ENCODE data around the gene KLHDC7A.
"Not testable (repeated sequence)": the region's sequence is repeated elsewhere in the genome, so short reads cannot be mapped to it uniquely, and the experiment has no call there.

The KLHDC7A gene

GRCh38 chr1:18480315-18481189 is at the start of gene KLHDC7A:
KLHDC7A (plus strand) TSS chr1:18480930; CDS start chr1:18480982, 52 bp downstream.
- H3K4me3 Mint-ChIP-seq, result no peak within 1 kb of the TSS
- peaks cover 4% of the 10 kb centered on the region for H3K4me1 Mint-ChIP-seq (ENCODE audit: low read depth)
- no peak within 1 kb of the TSS for H3K27ac Mint-ChIP-seq
- H3K27me3 Mint-ChIP-seq, result peaks cover 6% of the 10 kb centered on the region
- no peaks in the 10 kb centered on the region for H3K36me3 Mint-ChIP-seq (ENCODE audit: low read depth)
- H3K9me3 Mint-ChIP-seq, result no peaks in the 10 kb centered on the region

DNA sequence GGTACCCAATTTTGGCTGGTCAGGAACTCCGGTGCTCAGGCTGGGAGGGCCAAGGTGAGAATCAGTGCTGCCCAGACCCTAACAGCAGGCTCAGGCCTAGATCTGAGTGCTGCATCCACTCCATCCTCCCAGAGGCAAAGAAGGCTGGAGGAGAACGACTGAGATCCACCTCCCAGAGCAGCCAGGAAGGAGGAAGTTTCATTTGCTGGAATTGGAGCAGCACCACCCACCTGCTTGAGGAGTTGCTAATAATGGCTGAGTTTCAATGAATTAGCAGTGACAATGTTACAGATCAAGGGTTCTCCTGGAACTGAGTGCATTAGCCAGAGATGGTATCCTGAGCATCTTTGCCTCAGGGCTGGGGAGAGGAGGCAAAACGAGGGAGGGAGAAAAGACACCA is 46.7 kb upstream of the KLHDC7A start:
- H3K36me3 Mint-ChIP-seq (ENCODE audit: low read depth), result no peaks in the 10 kb centered on the region
- peaks cover 24% of the 10 kb centered on the region for H3K27me3 Mint-ChIP-seq
- H3K9me3 Mint-ChIP-seq, result peaks cover 7% of the 10 kb centered on the region
- no peak overlapping the region for H3K27ac Mint-ChIP-seq
- no peak overlapping the region for H3K4me3 Mint-ChIP-seq
- H3K4me1 Mint-ChIP-seq (ENCODE audit: low read depth), result no peaks in the 10 kb centered on the region

GRCh38 chr1:18440385-18441226 is 40.1 kb upstream of the KLHDC7A start:
- H3K27me3 Mint-ChIP-seq, result peaks cover 11% of the 10 kb centered on the region
- no peak overlapping the region for H3K4me3 Mint-ChIP-seq

DNA sequence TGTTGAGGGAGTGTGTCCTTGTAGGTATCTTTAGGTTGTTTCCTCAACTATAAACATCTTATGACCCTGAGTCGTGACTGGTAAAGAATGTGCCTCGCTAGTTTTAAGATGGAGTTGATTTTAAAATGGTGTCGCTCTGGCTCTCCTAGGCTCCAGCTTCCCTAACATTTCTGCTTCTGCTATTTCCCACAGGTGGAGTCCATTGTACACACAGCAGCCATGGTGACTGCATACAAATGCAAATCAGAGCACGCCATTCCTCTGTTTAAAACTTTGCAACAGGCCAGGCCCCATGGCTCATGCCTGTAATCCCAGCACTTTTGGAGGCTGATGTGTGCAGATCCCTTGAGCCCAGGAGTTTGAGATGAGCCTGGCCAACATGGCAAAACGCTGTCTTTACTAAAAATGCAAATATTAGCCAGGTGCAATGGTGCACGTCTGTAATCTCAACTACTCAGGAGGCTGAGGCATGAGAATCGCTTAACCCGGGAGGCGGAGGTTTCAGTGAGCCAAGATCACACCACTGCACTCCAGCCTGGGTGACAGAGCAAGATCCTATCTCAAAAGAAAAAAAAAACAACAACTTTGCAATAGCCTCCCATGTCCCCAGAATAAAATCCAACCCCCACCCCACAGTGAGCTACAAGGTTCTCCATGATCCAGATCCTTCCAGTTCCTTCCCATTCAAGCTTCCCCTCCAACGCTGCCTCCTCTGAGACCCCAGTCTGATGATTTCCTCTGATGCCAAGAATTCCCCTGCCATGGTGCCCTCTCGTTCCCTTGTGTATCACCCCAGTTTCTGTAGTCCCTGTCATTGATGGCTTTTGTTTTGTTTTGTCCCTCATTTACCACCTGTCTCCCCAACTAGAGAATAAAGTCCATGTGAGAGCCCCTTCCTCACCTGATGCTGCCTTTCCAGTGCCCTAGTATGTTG is 36.9 kb upstream of the KLHDC7A start:
- no peak overlapping the region for H3K4me3 Mint-ChIP-seq
- no peak overlapping the region for H3K27ac Mint-ChIP-seq
- no peaks in the 10 kb centered on the region for H3K36me3 Mint-ChIP-seq (ENCODE audit: low read depth)
- H3K4me1 Mint-ChIP-seq (ENCODE audit: low read depth), result no peaks in the 10 kb centered on the region
- no peaks in the 10 kb centered on the region for H3K27me3 Mint-ChIP-seq
- H3K9me3 Mint-ChIP-seq, result no peaks in the 10 kb centered on the region

More at GRCh38 chr1:18440385-18441226, 40.1 kb upstream of the KLHDC7A start:
- H3K27ac Mint-ChIP-seq, result no peak overlapping the region
- no peaks in the 10 kb centered on the region for H3K36me3 Mint-ChIP-seq (ENCODE audit: low read depth)
- no peaks in the 10 kb centered on the region for H3K9me3 Mint-ChIP-seq
- no peaks in the 10 kb centered on the region for H3K4me1 Mint-ChIP-seq (ENCODE audit: low read depth)

- H3K36me3 Mint-ChIP-seq (ENCODE audit: low read depth), result no peaks in the 10 kb centered on the region
- peaks cover 5% of the 10 kb centered on the region for H3K27me3 Mint-ChIP-seq
- H3K27ac Mint-ChIP-seq, result no peak overlapping the region
- no peak overlapping the region for H3K4me3 Mint-ChIP-seq
- no peaks in the 10 kb centered on the region for H3K4me1 Mint-ChIP-seq (ENCODE audit: low read depth)
- H3K9me3 Mint-ChIP-seq, result no peaks in the 10 kb centered on the region
Observed at GRCh38 chr1:18444563-18444962, 36.2 kb upstream of the KLHDC7A start.

GRCh38 chr1:18446751-18447150 is 34.0 kb upstream of the KLHDC7A start:
- no peaks in the 10 kb centered on the region for H3K9me3 Mint-ChIP-seq
- H3K36me3 Mint-ChIP-seq (ENCODE audit: low read depth), result no peaks in the 10 kb centered on the region
- H3K27ac Mint-ChIP-seq, result no peak overlapping the region
- H3K27me3 Mint-ChIP-seq, result peaks cover 5% of the 10 kb centered on the region
- H3K4me3 Mint-ChIP-seq, result no peak overlapping the region
- no peaks in the 10 kb centered on the region for H3K4me1 Mint-ChIP-seq (ENCODE audit: low read depth)

DNA sequence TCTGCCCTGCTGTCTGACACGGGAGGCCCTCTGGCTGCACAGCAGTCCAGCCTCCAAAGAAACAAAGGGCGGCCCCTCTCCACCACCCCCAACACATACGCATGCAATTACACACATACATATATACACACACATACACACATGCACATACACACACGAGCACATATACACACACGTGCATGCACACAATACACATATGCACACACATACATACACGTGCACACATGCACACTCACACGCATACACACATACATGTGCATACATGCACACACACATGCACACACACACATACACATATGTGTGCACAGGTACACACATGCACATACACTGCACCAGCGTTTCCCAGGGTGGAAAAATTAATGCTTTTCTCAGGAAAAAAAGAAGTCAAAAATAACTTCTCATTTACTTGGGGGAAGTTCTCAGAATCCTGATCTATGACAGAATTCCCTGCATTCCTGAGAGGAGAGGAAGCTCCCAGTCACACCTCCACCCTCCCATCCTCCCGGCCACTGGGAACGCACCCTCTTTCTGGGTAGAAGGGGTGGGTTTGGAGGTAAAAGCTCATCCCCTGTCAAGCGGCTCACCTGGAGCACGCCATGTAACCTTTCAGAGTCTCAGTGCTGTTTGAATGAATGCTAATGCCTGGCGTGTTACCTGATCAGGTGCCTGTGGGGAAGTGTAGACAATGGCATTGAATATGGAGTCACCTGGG is 33.1 kb upstream of the KLHDC7A start:
- H3K27me3 Mint-ChIP-seq, result peaks cover 5% of the 10 kb centered on the region
- no peaks in the 10 kb centered on the region for H3K9me3 Mint-ChIP-seq
- H3K27ac Mint-ChIP-seq, result no peak overlapping the region
- H3K4me1 Mint-ChIP-seq (ENCODE audit: low read depth), result no peaks in the 10 kb centered on the region
- no peaks in the 10 kb centered on the region for H3K36me3 Mint-ChIP-seq (ENCODE audit: low read depth)
- no peak overlapping the region for H3K4me3 Mint-ChIP-seq

- Mint-ChIP-seq H3K4me3 (no peak overlapping the region), H3K27ac (no peak overlapping the region), H3K4me1 (ENCODE audit: low read depth) (no peaks in the 10 kb centered on the region), H3K27me3 (peaks cover 5% of the 10 kb centered on the region), H3K9me3 (no peaks in the 10 kb centered on the region), H3K36me3 (ENCODE audit: low read depth) (no peaks in the 10 kb centered on the region)
Observed at GRCh38 chr1:18448889-18449288, 31.8 kb upstream of the KLHDC7A start.

- H3K9me3 Mint-ChIP-seq, result no peaks in the 10 kb centered on the region
- peaks cover 6% of the 10 kb centered on the region for H3K27me3 Mint-ChIP-seq
- no peak overlapping the region for H3K27ac Mint-ChIP-seq
- no peak overlapping the region for H3K4me3 Mint-ChIP-seq
- H3K36me3 Mint-ChIP-seq (ENCODE audit: low read depth), result no peaks in the 10 kb centered on the region
- H3K4me1 Mint-ChIP-seq (ENCODE audit: low read depth), result no peaks in the 10 kb centered on the region
Observed at GRCh38 chr1:18452550-18452949, 28.2 kb upstream of the KLHDC7A start.

DNA sequence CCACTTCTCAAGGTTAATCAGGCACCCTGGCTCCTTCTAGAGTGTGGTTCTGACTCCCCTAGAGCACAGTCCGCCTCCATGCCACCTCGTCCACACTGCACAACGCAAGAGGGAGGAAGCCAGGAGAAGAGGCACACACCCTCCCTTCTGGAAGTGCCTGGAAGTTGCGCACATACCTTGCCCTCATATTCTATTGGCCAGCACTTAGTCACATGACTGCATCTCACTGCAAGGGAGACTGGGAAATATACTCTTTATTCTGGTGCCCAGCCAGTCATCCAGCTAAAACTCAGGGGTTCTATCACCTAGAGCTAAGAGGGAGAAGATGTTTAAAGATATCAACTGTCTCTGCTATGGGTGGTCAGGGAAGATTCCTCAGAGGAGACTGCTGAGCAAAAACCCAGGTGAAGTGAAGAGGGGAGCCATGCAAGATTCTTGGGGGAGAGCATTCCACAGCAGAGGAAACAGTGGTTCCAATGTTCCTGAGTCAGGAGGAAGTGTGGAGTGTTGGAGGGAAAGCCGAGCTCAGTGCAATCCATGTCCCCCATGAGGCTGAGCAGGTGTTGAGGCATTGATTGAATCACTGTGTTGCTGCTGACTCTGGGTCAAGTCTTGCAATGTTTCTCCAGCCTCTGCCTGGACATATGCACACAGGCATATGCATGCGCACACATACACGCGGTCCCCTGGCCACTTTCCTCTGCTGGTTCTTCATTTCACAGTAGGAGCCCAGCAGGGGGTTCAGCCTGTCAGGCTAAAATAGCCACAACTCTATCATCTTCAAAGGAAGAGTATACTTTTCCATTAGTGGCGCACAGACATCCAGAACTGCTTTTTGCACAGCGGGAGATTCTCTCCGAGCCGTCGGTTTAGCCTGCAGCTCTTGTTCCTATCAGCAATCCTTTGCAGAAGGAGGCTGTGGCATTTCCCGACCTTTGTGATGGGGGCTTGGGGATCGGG is 22.3 kb upstream of the KLHDC7A start:
- Mint-ChIP-seq H3K4me3 (no peak overlapping the region), H3K9me3 (no peaks in the 10 kb centered on the region), H3K36me3 (ENCODE audit: low read depth) (no peaks in the 10 kb centered on the region), H3K4me1 (ENCODE audit: low read depth) (no peaks in the 10 kb centered on the region), H3K27me3 (peaks cover 24% of the 10 kb centered on the region), H3K27ac (no peak overlapping the region)

DNA sequence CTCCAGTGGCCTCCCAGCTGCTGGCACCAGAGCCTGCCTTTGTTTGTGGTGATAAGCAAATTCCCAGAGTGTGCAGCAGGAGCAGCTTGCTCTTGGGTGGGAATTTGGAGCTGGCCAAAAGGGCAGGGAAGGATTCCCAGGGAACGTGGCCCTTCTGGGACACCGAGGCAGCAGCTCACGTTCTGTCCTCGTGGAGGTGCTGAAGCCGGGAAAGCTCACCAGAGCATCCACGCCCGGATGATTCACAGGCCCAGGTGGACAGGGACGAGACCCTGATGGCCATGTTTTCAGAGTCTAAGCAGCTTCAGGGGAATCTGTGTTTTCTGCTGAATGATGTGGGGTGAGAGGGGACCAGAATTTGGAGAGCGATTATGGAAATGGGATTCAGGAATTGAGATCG is 19.1 kb upstream of the KLHDC7A start:
- Mint-ChIP-seq H3K9me3 (no peaks in the 10 kb centered on the region), H3K4me1 (ENCODE audit: low read depth) (no peaks in the 10 kb centered on the region), H3K27me3 (peaks cover 28% of the 10 kb centered on the region), H3K27ac (no peak overlapping the region), H3K36me3 (ENCODE audit: low read depth) (no peaks in the 10 kb centered on the region), H3K4me3 (no peak overlapping the region)

DNA sequence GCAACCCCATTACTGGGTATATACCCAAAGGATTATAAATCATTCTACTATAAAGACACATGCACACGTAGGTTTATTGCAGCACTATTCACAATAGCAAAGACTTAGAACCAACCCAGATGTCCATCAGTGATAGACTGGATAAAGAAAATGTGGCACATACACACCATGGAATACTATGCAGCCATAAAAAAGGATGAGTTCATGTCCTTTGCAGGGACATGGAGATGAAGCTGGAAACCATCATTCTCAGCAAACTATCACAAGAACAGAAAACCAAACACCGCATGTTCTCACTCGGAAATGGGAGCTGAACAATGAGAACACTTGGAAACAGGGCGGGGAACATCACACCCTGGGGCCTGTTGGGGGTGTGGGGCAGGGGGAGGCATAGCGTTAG is 18.2 kb upstream of the KLHDC7A start:
- H3K27ac Mint-ChIP-seq; H3K9me3 Mint-ChIP-seq; H3K4me3 Mint-ChIP-seq; H3K4me1 Mint-ChIP-seq (ENCODE audit: low read depth); H3K36me3 Mint-ChIP-seq (ENCODE audit: low read depth): not testable (repeated sequence)
- peaks cover 27% of the 10 kb centered on the region for H3K27me3 Mint-ChIP-seq

GRCh38 chr1:18463063-18463462 is 17.7 kb upstream of the KLHDC7A start:
- no peaks in the 10 kb centered on the region for H3K4me1 Mint-ChIP-seq (ENCODE audit: low read depth)
- H3K4me3 Mint-ChIP-seq, result no peak overlapping the region
- peaks cover 22% of the 10 kb centered on the region for H3K27me3 Mint-ChIP-seq
- H3K36me3 Mint-ChIP-seq (ENCODE audit: low read depth), result no peaks in the 10 kb centered on the region
- H3K27ac Mint-ChIP-seq, result no peak overlapping the region
- H3K9me3 Mint-ChIP-seq, result no peaks in the 10 kb centered on the region

All from stimulated activated naive CD8-positive, alpha-beta T cell treated with anti-CD3 and anti-CD28 coated beads, Interleukin-15, Interleukin-2, amounts not matched to agents 100 ng/mL and 50 ng/mL, for 24 hours (primary cell).